GM12892 (cell line): Measurements from ENCODE around the gene MTFR2.

ENCODE experiments used
- POLR2A ChIP-seq: IDR thresholded peaks from 2 replicates; pipeline ENCODE4 v1.6.1; 2011; ENCODE audit warnings: low read depth, low read length, control low read depth
- POLR2AphosphoS5 ChIP-seq: IDR thresholded peaks from 2 replicates; pipeline ENCODE4 v1.6.1; 2011; ENCODE audit warnings: low read depth, low read length, control low read depth
- TAF1 ChIP-seq: IDR thresholded peaks from 2 replicates; pipeline ENCODE4 v1.6.1; 2011; ENCODE audit warnings: low read depth, mild to moderate bottlenecking, control low read depth, low read length, borderline replicate concordance

- no peak for TF ChIP-seq TAF1
- TF ChIP-seq POLR2AphosphoS5: no peak
- TF ChIP-seq POLR2A: no peak
Measured at GRCh38 chr6:136230219-136230853, 19.8 kb downstream of the MTFR2 start.
